Lower lobe of right lung (tissue), 2 donors: Measurements from ENCODE around the gene AUTS2. TPM values are rescaled to one million over a fixed set of nuclear protein-coding genes. Genes with fewer than 3 reads are reported as not detected.

ENCODE experiments used
- ATAC-seq, 2 donors: fragments of 200-7000 bp; cut with Tn5 transposase; one replicate each; pipeline ENCODE4 v1.9.1; 2020 to 2022; ENCODE audit warnings: mild to moderate bottlenecking in 2 of 2, moderate library complexity in 2 of 2
- DNase-seq: peaks from one replicate; pipeline ENCODE4 v3.0.0-alpha.2; 2020
- H3K27ac ChIP-seq: fragments of 200-600 bp; one replicate; pipeline ENCODE4 v1.8.0; 2022
- H3K27me3 ChIP-seq: fragments of 200-600 bp; one replicate; pipeline ENCODE4 v1.8.0; 2022; ENCODE audit warnings: low read depth
- H3K36me3 ChIP-seq: fragments of 200-600 bp; one replicate; pipeline ENCODE4 v1.8.0; 2022; ENCODE audit warnings: mild to moderate bottlenecking
- H3K4me1 ChIP-seq: fragments of 200-600 bp; one replicate; pipeline ENCODE4 v1.8.0; 2022
- H3K4me3 ChIP-seq: fragments of 200-600 bp; one replicate; pipeline ENCODE4 v1.8.0; 2022; ENCODE audit warnings: mild to moderate bottlenecking
- H3K9me3 ChIP-seq: fragments of 200-600 bp; one replicate; pipeline ENCODE4 v1.8.0; 2022
- CTCF ChIP-seq: fragments of 200-600 bp; IDR thresholded peaks from one replicate; pipeline ENCODE4 v1.8.0; 2022; ENCODE audit warnings: antibody characterized with exemption, mild to moderate bottlenecking
- intact Hi-C: fragments of 100-400 bp; cut with DNase I; formaldehyde crosslinking; loops from one replicate; pipeline ENCODE4 v1.11.0; 2022
- total RNA-seq: library from RNA; stranded (reverse); fragmentation: NEBNext Ultra II Directional; extraction: Animal tissue kit (Norgen Biotek cat#: 25700); gene quantifications from one replicate; pipeline ENCODE4 v1.2.1, GENCODE V29; 2021
- donor health status: DM: no; HTN: yes; CAD: no; lungs with severe emphysema.

AUTS2 gene
- total RNA-seq, 1 donor from 2014 or later, result 45.7 TPM

DNA sequence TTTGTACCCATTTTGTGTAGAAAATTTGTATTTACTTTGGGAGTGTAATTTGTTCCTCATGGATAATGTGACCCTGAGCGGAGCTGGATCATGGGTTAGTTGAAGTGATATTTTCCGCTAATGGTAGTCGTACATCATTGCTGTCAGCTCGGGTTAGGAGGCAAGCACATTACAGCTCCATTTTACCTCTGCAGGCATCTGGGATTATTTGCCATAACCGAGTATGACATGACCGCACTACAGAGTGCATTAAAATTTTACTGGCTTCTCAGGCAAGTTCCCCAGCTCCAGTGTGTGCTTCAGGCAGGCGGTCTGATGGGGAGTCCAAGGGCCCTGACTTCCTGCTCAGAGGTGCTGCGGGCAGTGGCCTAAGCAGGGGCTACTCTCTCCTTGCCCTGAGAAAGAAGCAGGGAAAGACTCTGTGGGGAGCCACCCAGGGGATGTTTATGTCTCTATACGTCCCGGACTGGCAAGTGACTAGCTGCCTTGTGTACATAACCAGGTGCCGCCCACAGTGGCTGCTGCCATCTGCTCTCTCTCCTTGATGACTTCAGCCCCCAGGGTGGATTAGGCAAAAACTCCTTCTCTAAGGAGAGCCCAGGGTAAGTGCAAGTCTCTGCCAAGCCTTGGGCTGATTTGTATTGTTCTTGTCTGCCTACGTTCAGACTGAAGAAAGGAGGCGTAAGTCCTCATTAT lies 848.3 kb downstream of the AUTS2 start:
- ATAC-seq (peak in 1 of 2 donors; percentile 23), DNase-seq (no peak)
- no peaks in the 10 kb centered on the region for H3K27me3 ChIP-seq
- intact Hi-C loops, result no loop called here
- H3K36me3 ChIP-seq, result no peaks in the 10 kb centered on the region
- TF ChIP-seq CTCF, result no peak
- H3K4me3 ChIP-seq, result no peak overlapping the region
- no peak overlapping the region for H3K27ac ChIP-seq
- H3K9me3 ChIP-seq, result no peaks in the 10 kb centered on the region
- H3K4me1 ChIP-seq, result no peaks in the 10 kb centered on the region

DNA sequence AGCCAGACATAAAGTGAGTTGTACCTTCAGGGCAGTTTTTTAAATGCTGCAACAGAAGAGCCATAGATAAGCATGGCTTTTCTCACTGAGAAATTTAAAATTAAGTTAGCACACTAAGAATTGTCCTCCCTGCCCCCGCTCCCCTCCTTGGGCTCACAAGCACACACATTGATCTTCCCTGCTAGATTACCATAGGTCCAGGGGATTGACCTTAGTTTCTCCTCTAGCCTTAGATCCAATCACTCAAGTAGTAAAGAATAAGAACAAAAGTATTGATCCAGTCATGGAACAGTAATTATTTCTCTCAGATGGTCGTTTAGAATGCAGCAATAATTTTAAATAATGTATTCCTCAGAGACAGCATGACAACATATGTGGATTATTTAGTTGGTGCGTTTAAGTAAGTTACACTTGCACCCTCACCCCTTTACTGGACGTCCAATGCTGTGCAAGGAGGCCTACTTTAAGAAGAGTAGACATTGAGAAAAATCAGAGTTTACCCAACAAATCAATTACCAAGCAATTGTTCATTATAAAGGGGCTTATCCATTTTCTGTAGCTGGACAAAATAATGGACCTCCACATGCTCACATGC lies 850.1 kb downstream of the AUTS2 start:
- no peaks in the 10 kb centered on the region for H3K4me1 ChIP-seq
- H3K27me3 ChIP-seq, result no peaks in the 10 kb centered on the region
- intact Hi-C loops, result no loop called here
- no peaks in the 10 kb centered on the region for H3K9me3 ChIP-seq
- no peak for DNase-seq
- no peak overlapping the region for H3K4me3 ChIP-seq
- no peaks in the 10 kb centered on the region for H3K36me3 ChIP-seq
- no peak overlapping the region for H3K27ac ChIP-seq
- ATAC-seq, result no peak
- no peak for TF ChIP-seq CTCF

DNA sequence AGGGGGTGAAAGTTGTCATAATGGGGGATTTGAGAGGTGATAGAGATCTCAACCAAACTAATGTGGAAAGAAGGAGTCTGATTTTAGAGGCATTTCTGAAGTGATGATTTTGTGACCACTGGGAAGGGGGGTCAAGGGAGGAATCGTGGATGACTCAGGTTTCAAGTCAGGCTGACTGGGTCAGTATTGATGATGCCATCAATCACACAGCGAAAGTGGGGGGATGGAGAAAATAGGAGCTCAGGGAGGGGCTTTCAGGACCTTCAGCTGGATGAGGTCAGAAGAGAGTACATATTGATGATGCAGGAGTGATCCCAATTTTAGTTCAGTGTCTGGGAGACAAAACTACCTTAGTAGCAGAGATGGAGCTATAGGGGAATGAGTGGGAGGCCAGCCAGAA lies 852.5 kb downstream of the AUTS2 start:
- intact Hi-C loops, result no loop called here
- ATAC-seq, result no peak

DNA sequence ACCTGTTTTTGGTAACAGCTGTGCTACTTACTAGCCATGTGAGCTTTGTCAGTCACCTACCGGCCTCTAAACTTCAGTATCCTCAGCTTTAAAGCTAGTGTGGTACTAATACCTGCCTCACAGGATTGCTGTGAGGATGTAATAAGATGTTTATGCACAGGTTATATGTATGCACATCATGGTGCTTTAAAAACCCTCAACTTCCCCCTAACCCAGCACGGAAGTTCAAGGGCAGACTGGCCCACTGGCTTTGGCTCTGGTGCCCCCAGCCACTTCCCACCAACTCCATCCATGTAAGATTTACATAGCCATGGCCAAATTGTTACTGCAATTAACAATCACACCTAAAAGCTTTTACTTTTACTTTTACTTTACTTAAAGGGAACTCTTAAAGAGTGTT lies 857.6 kb downstream of the AUTS2 start:
- Histone ChIP-seq H3K9me3 (no peaks in the 10 kb centered on the region), H3K27me3 (no peaks in the 10 kb centered on the region), H3K4me3 (no peak overlapping the region), H3K36me3 (no peaks in the 10 kb centered on the region), H3K27ac (no peak overlapping the region), H3K4me1 (no peaks in the 10 kb centered on the region)
- intact Hi-C loops, result no loop called here
- TF ChIP-seq CTCF, result no peak
- DNase-seq (no peak), ATAC-seq (no peak)

More for the DNA sequence above, 852.5 kb downstream of the AUTS2 start:
- no peak overlapping the region for H3K27ac ChIP-seq
- H3K9me3 ChIP-seq, result no peaks in the 10 kb centered on the region
- DNase-seq, result no peak
- TF ChIP-seq CTCF, result no peak
- no peaks in the 10 kb centered on the region for H3K4me1 ChIP-seq
- H3K27me3 ChIP-seq, result no peaks in the 10 kb centered on the region
- H3K36me3 ChIP-seq, result no peaks in the 10 kb centered on the region
- no peak overlapping the region for H3K4me3 ChIP-seq

DNA sequence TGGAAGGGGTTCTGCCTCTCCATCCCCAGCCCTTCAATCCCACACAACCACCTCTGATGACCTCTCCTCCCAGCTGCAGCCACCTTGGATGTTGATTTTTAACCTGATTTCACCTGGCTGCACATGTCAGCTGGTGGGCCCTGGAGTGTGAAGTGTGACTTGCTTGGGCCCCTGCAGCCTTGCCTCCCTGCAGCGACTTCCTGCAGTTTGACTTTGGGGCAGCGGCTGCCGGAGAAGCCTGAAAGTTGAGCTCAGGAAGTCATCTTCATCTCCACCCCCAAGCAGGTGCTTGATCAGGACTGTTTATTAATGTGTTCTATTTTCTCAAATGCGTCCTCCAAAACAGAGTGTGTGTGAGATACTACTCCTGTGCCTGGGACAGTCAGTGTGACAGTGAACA lies 858.4 kb downstream of the AUTS2 start:
- Histone ChIP-seq H3K4me3 (no peak overlapping the region), H3K27me3 (no peaks in the 10 kb centered on the region), H3K27ac (no peak overlapping the region), H3K36me3 (no peaks in the 10 kb centered on the region), H3K4me1 (no peaks in the 10 kb centered on the region), H3K9me3 (no peaks in the 10 kb centered on the region)
- no peak for TF ChIP-seq CTCF
- DNase-seq (no peak), ATAC-seq (peak in 1 of 2 donors; percentile 7)
- intact Hi-C loops, result no loop called here
